Vagina (tissue), 2 donors: ENCODE results near the gene ZNF280C. TPM values are rescaled to one million over a fixed set of nuclear protein-coding genes. Genes with fewer than 3 reads are reported as not detected.
A peak's percentile ranks its signal among the peaks of the same experiment; 100 is the strongest.

Experiments
- DNase-seq, 2 donors: peaks; one replicate each; pipeline ENCODE4 v3.0.0-alpha.2; 2017; ENCODE audit errors: extremely low spot score in 2 of 2
- H3K27ac ChIP-seq: fragments of 200-600 bp; sonication (generic); one replicate; pipeline ENCODE4 v1.5.1; 2019
- H3K27me3 ChIP-seq: fragments of 200-600 bp; sonication (generic); one replicate; pipeline ENCODE4 v1.5.1; 2019
- H3K36me3 ChIP-seq, 2 donors: fragments of 200-600 bp; sonication (generic); one replicate each; pipeline ENCODE4 v1.5.1; 2017 to 2019
- H3K4me1 ChIP-seq: fragments of 200-600 bp; sonication (generic); one replicate; pipeline ENCODE4 v1.5.1; 2019
- H3K4me3 ChIP-seq, 2 donors: fragments of 200-600 bp; sonication (generic); 1 replicate in 1 of 2; 2 replicates in 1 of 2; pipeline ENCODE4 v1.5.1; 2016 to 2019
- H3K9me3 ChIP-seq: fragments of 200-600 bp; sonication (generic); one replicate; pipeline ENCODE4 v1.5.1; 2019
- CTCF ChIP-seq, 3 experiments: fragments of 450-650 bp in 2 of 3; fragments of 200-600 bp in 1 of 3; sonication (generic) in 1 of 3; IDR thresholded peaks; one replicate each; pipeline ENCODE4 v1.5.1; 2017 to 2019; ENCODE audit warnings: antibody characterized with exemption in 3 of 3, mild to moderate bottlenecking in 2 of 3, moderate library complexity in 2 of 3
- POLR2A ChIP-seq, 2 donors: fragments of 450-650 bp; IDR thresholded peaks; one replicate each; pipeline ENCODE4 v1.6.1; 2017; ENCODE audit warnings: antibody characterized with exemption in 2 of 2, mild to moderate bottlenecking in 2 of 2, moderate library complexity in 2 of 2
- POLR2AphosphoS5 ChIP-seq, 2 donors: sonication (generic); formaldehyde crosslinking; IDR thresholded peaks; one replicate each; pipeline ENCODE4 v1.9.0; 2017; ENCODE audit warnings: antibody characterized with exemption in 2 of 2, mild to moderate bottlenecking in 2 of 2, low read depth in 1 of 2; ENCODE audit not compliant: insufficient read depth in 1 of 2
- intact Hi-C: fragments of 100-400 bp; cut with DNase I; formaldehyde crosslinking; loops from one replicate; pipeline ENCODE4 v1.15.1; 2023
- total RNA-seq: library from RNA; depleted of rRNA; stranded (reverse); fragments of >200 nt; gene quantifications from one replicate; pipeline ENCODE4 v1.2.3, GENCODE V29; 2016

ZNF280C gene
- total RNA-seq, 1 donor from 2014 or later, result 4.2 TPM

- no peaks in the 10 kb centered on the region for H3K36me3 ChIP-seq
- H3K9me3 ChIP-seq, result no peaks in the 10 kb centered on the region
- intact Hi-C loops, result no loop called here
- peak overlapping the region; percentile 74 for H3K27ac ChIP-seq
- H3K27me3 ChIP-seq, result no peaks in the 10 kb centered on the region
- no peaks in the 10 kb centered on the region for H3K4me1 ChIP-seq
- TF ChIP-seq POLR2AphosphoS5 (IDR thresholded peaks at IDR 0.05; ENCODE audit: insufficient read depth in 1 of 2, low read depth in 1 of 2) (no peak), POLR2A (IDR thresholded peaks at IDR 0.05) (no peak), CTCF (IDR thresholded peaks at IDR 0.05) (no peak)
- H3K4me3 ChIP-seq, result peak overlapping the region; percentile 59 to 67
- DNase-seq, result no peak
These were observed 697 bp downstream of the ZNF280C start for GRCh38 chrX:130267956-130268448.

- no peaks in the 10 kb centered on the region for H3K9me3 ChIP-seq
- intact Hi-C loops, result no loop called here
- no peaks in the 10 kb centered on the region for H3K36me3 ChIP-seq
- no peak overlapping the region for H3K27ac ChIP-seq
- no peaks in the 10 kb centered on the region for H3K4me1 ChIP-seq
- no peak for DNase-seq
- H3K4me3 ChIP-seq, result no peak overlapping the region
- H3K27me3 ChIP-seq, result no peaks in the 10 kb centered on the region
- TF ChIP-seq POLR2A (IDR thresholded peaks at IDR 0.05) (no peak), POLR2AphosphoS5 (IDR thresholded peaks at IDR 0.05; ENCODE audit: insufficient read depth in 1 of 2, low read depth in 1 of 2) (no peak), CTCF (IDR thresholded peaks at IDR 0.05) (no peak)
These were observed 4.1 kb downstream of the ZNF280C start for GRCh38 chrX:130264573-130264972.

GRCh38 chrX:130263016-130263415 lies 5.7 kb downstream of the ZNF280C start:
- Histone ChIP-seq H3K9me3 (no peaks in the 10 kb centered on the region), H3K4me1 (no peaks in the 10 kb centered on the region), H3K27me3 (no peaks in the 10 kb centered on the region), H3K36me3 (no peaks in the 10 kb centered on the region), H3K4me3 (no peak overlapping the region), H3K27ac (no peak overlapping the region)
- TF ChIP-seq POLR2A (IDR thresholded peaks at IDR 0.05), result no peak
- intact Hi-C loops, result no loop called here
- no peak for DNase-seq

GRCh38 chrX:130262231-130262630 lies 6.5 kb downstream of the ZNF280C start:
- no peak for DNase-seq
- no peak for TF ChIP-seq CTCF (IDR thresholded peaks at IDR 0.05)
- no peak for TF ChIP-seq POLR2A (IDR thresholded peaks at IDR 0.05)
- no peak for TF ChIP-seq POLR2AphosphoS5 (IDR thresholded peaks at IDR 0.05; ENCODE audit: insufficient read depth in 1 of 2, low read depth in 1 of 2)
- intact Hi-C loops, result no loop called here
- Histone ChIP-seq H3K9me3 (no peaks in the 10 kb centered on the region), H3K36me3 (no peaks in the 10 kb centered on the region), H3K27ac (no peak overlapping the region), H3K27me3 (no peaks in the 10 kb centered on the region), H3K4me1 (no peaks in the 10 kb centered on the region), H3K4me3 (no peak overlapping the region)

- intact Hi-C loops, result no loop called here
- H3K36me3 ChIP-seq, result no peaks in the 10 kb centered on the region
- no peak overlapping the region for H3K27ac ChIP-seq
- no peaks in the 10 kb centered on the region for H3K27me3 ChIP-seq
- H3K4me3 ChIP-seq, result no peak overlapping the region
- H3K9me3 ChIP-seq, result no peaks in the 10 kb centered on the region
- no peaks in the 10 kb centered on the region for H3K4me1 ChIP-seq
- no peak for TF ChIP-seq CTCF (IDR thresholded peaks at IDR 0.05)
- TF ChIP-seq POLR2AphosphoS5 (IDR thresholded peaks at IDR 0.05; ENCODE audit: insufficient read depth in 1 of 2, low read depth in 1 of 2), result no peak
- no peak for TF ChIP-seq POLR2A (IDR thresholded peaks at IDR 0.05)
- DNase-seq, result no peak
These were observed 7.3 kb downstream of the ZNF280C start for GRCh38 chrX:130261296-130261893.
